Ascending aorta (tissue), 2 donors: ENCODE measurements around the gene PXMP4. TPM values are rescaled to one million over a fixed set of nuclear protein-coding genes. Genes with fewer than 3 reads are reported as not detected.
"Not testable (repeated sequence)": the region's sequence is repeated elsewhere in the genome, so short reads cannot be mapped to it uniquely, and the experiment has no call there.

Experiments used
- DNase-seq, 2 donors: peaks; one replicate each; pipeline ENCODE4 v3.0.0-alpha.2; 2019; ENCODE audit warnings: low spot score in 2 of 2
- H3K27ac ChIP-seq, 2 donors: fragments of 200-600 bp; sonication (generic); one replicate each; pipeline ENCODE4 v1.5.1; 2016 to 2017; ENCODE audit warnings: mild to moderate bottlenecking in 1 of 2
- H3K27me3 ChIP-seq: fragments of 200-600 bp; sonication (generic); one replicate; pipeline ENCODE4 v1.5.1; 2017
- H3K36me3 ChIP-seq, 2 donors: fragments of 200-600 bp; sonication (generic); one replicate each; pipeline ENCODE4 v1.5.1; 2016
- H3K4me1 ChIP-seq, 2 donors: fragments of 200-600 bp; sonication (generic); one replicate each; pipeline ENCODE4 v1.5.1; 2016 to 2017; ENCODE audit warnings: mild to moderate bottlenecking in 1 of 2
- H3K4me3 ChIP-seq, 2 donors: fragments of 200-600 bp; sonication (generic); one replicate each; pipeline ENCODE4 v1.5.1; 2016 to 2017; ENCODE audit warnings: mild to moderate bottlenecking in 1 of 2
- H3K9me3 ChIP-seq, 2 donors: fragments of 200-600 bp; sonication (generic); one replicate each; pipeline ENCODE4 v1.5.1; 2016
- CTCF ChIP-seq, 3 experiments: fragments of 200-600 bp in 2 of 3; fragments of 450-650 bp in 1 of 3; sonication (generic) in 2 of 3; IDR thresholded peaks; one replicate each; pipeline ENCODE4 v1.5.1; 2016 to 2019; ENCODE audit warnings: antibody characterized with exemption in 3 of 3, mild to moderate bottlenecking in 1 of 3, moderate library complexity in 1 of 3
- intact Hi-C: fragments of 100-400 bp; cut with DNase I; formaldehyde crosslinking; loops from one replicate; pipeline ENCODE4 v1.15.1; 2023
- total RNA-seq: library from RNA; depleted of rRNA; stranded (reverse); fragments of >200 nt; gene quantifications from one replicate; pipeline ENCODE4 v1.1.0, GENCODE V29; 2016

The PXMP4 gene
- total RNA-seq, 1 donor from 2014 or later: 38.0 TPM

GRCh38 chr20:33765099-33765498 lies 45.0 kb upstream of the PXMP4 start:
- Histone ChIP-seq H3K4me3 (no peak overlapping the region), H3K27ac (no peak overlapping the region), H3K27me3 (no peaks in the 10 kb centered on the region), H3K9me3 (no peaks in the 10 kb centered on the region), H3K4me1 (no peaks in the 10 kb centered on the region), H3K36me3 (peaks cover 12 to 15% of the 10 kb centered on the region in 2 donors)
- no peak for DNase-seq
- intact Hi-C loops: no loop called here
- no peak for TF ChIP-seq CTCF (IDR thresholded peaks at IDR 0.05)

GRCh38 chr20:33761698-33762250 lies 41.7 kb upstream of the PXMP4 start:
- H3K27ac ChIP-seq: no peak overlapping the region
- H3K36me3 ChIP-seq: peaks cover 10 to 31% of the 10 kb centered on the region in 2 donors
- intact Hi-C loops: no loop called here
- H3K9me3 ChIP-seq: no peaks in the 10 kb centered on the region
- DNase-seq: no peak
- no peak overlapping the region for H3K4me3 ChIP-seq
- TF ChIP-seq CTCF (IDR thresholded peaks at IDR 0.05): no peak
- H3K27me3 ChIP-seq: no peaks in the 10 kb centered on the region
- H3K4me1 ChIP-seq: no peaks in the 10 kb centered on the region

GRCh38 chr20:33757458-33757857 lies 37.3 kb upstream of the PXMP4 start:
- no peaks in the 10 kb centered on the region for H3K4me1 ChIP-seq
- TF ChIP-seq CTCF (IDR thresholded peaks at IDR 0.05): no peak
- no peak overlapping the region for H3K4me3 ChIP-seq
- no peak overlapping the region for H3K27ac ChIP-seq
- DNase-seq: no peak
- no peaks in the 10 kb centered on the region for H3K9me3 ChIP-seq
- no peaks in the 10 kb centered on the region for H3K27me3 ChIP-seq
- peaks cover 22 to 51% of the 10 kb centered on the region in 2 donors for H3K36me3 ChIP-seq
- intact Hi-C loops: no loop called here

GRCh38 chr20:33757046-33757445 lies 36.9 kb upstream of the PXMP4 start:
- DNase-seq: no peak
- Histone ChIP-seq H3K36me3 (peaks cover 22 to 52% of the 10 kb centered on the region in 2 donors), H3K4me3 (no peak overlapping the region), H3K27ac (no peak overlapping the region), H3K9me3 (no peaks in the 10 kb centered on the region), H3K4me1 (no peaks in the 10 kb centered on the region), H3K27me3 (no peaks in the 10 kb centered on the region)
- intact Hi-C loops: no loop called here
- no peak for TF ChIP-seq CTCF (IDR thresholded peaks at IDR 0.05)

GRCh38 chr20:33755936-33756490 lies 35.9 kb upstream of the PXMP4 start:
- DNase-seq, H3K9me3 ChIP-seq, intact Hi-C loops, H3K27ac ChIP-seq, H3K4me1 ChIP-seq, H3K4me3 ChIP-seq, H3K27me3 ChIP-seq: not testable (repeated sequence)
- peaks cover 25 to 57% of the 10 kb centered on the region in 2 donors for H3K36me3 ChIP-seq

- Histone ChIP-seq H3K4me1 (no peaks in the 10 kb centered on the region), H3K27ac (no peak overlapping the region), H3K36me3 (peaks cover 34 to 60% of the 10 kb centered on the region in 2 donors), H3K9me3 (no peaks in the 10 kb centered on the region), H3K4me3 (no peak overlapping the region), H3K27me3 (no peaks in the 10 kb centered on the region)
- TF ChIP-seq CTCF (IDR thresholded peaks at IDR 0.05): no peak
- DNase-seq: no peak
- intact Hi-C loops: no loop called here
These were observed 33.7 kb upstream of the PXMP4 start for GRCh38 chr20:33753763-33754162.
